AML-193 (cell line): Measurements from ENCODE around the gene ZNF208.
"Not testable (repeated sequence)": the region's sequence is repeated elsewhere in the genome, so short reads cannot be mapped to it uniquely, and the experiment has no call there.

Experiments used
- DNase-seq, 2 experiments: peaks; one replicate each; lab custom pipeline; 2025; lab: John Stamatoyannopoulos, UW

ZNF208 gene

GRCh38 chr19:21884786-21885185 lies 126.0 kb downstream of the ZNF208 start:
- not testable (repeated sequence) for DNase-seq

DNA sequence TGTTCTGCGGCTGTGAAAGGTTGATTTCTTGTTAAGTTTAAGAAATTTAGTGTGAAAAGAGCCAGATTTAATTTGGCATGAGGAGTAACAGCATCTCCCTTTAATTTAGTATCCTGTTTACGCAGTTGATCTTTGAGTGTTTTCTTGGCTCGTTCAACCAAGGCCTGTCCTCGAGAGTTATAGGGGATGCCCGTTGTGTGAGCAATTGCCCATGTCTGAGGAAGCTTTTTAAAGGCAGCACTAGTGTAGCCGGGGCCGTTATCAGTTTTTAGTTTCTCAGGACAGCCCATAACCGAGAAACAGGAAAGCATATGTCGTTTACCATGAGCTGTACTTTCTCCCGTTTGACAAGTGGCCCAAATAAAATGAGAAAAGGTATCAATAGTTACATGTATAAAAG lies 127.2 kb downstream of the ZNF208 start:
- no peak for DNase-seq
